HG03442 (cell line): ENCODE data around the gene MMP2.

Source experiments
- ATAC-seq: cut with Tn5 transposase; IDR thresholded peaks from one replicate; pipeline ENCODE4 v1.9.1; 2021; ENCODE audit warnings: mild to moderate bottlenecking, moderate library complexity; ENCODE audit not compliant: unreplicated experiment

Gene MMP2

DNA sequence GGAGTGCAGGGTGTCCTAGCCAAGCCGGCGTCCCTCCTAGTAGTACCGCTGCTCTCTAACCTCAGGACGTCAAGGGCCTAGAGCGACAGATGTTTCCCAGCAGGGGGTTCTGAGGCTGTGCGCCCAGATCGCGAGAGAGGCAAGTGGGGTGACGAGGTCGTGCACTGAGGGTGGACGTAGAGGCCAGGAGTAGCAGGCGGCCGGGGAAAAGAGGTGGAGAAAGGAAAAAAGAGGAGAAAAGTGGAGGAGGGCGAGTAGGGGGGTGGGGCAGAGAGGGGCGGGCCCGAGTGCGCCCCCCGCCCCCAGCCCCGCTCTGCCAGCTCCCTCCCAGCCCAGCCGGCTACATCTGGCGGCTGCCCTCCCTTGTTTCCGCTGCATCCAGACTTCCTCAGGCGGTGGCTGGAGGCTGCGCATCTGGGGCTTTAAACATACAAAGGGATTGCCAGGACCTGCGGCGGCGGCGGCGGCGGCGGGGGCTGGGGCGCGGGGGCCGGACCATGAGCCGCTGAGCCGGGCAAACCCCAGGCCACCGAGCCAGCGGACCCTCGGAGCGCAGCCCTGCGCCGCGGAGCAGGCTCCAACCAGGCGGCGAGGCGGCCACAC, at the start of gene MMP2:
MMP2 (plus strand) TSS at position 372 of the 603 bp plus-strand sequence. CDS start 282 bp downstream, outside the sequence.
- no peak for ATAC-seq

DNA sequence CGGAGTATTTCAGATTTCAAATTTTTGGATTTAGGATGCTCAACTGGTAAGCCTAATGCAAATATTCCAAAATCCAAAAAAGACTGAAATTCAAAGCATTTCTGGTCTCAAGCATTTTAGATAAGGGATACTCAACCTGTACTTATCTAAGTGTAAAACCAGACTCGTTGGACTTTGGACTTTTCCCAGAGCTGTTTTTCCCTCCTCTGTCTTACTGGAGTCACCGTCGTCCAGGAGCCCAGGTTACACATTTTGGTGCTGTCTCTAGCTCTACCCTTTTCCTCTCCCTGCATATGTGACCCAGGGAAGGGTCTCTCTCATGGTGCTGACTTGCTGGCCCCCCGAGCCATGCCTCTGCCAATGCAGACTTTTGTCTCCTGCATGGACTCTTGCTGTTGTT, 46.0 kb upstream of the MMP2 start:
- no peak for ATAC-seq

DNA sequence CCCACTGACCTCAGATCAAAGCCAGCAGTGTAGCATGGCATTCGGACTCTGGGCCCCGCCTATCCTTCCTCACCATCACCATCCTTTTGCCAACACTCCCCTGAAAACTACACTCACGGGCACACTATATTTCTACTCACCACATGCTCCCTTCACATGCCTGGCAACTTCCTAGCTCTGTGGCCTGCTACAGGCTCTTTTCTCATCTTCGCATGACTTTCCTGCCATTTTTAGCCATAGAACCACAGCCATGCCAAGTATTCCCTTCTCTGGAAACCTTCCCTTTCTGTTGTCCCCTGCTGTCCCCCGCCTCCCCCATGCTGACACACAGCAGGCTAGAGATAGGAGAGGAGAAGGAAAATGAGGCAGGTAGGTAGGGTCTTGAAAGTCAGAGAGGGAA, 45.5 kb upstream of the MMP2 start:
- no peak for ATAC-seq

DNA sequence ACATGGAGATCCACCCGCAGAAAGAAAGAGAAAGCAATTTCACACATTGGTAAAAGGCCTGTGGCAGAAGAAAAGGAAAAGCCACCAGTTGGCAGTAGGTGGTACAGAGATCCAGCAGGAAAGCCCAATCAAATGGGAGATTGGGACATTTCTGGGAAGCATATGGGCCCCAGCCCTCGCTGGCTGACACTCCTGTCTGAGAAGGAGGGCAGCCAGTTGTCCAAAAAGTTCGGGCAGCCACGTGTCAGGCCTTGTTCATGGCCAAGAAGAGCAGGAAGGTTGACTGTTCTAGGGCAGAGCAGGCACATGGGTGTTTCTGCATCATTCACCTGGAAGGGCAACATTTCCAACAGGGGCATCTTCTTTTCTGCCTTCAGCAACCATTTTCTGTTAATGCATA, 45.0 kb upstream of the MMP2 start:
- ATAC-seq = no peak

DNA sequence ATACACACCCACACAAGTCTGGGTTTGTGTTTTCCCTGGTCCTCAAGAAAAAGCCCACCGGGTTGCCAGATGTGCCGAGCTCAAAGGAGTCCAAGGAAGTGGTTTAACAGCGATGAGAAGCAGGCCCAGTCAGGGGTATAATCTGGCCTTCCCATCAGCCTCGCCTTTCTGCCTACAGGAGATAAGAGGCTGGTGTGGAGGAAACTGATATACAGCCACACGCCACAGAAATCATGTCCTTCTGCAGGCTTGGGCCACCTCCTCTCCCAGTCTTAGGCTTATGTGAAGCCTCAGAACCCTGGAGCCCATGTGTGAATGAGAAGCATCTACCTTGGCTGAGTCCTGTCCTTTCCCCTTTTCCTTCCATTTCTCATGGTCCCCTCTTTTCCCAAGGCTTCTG, 43.6 kb upstream of the MMP2 start:
- ATAC-seq = no peak

DNA sequence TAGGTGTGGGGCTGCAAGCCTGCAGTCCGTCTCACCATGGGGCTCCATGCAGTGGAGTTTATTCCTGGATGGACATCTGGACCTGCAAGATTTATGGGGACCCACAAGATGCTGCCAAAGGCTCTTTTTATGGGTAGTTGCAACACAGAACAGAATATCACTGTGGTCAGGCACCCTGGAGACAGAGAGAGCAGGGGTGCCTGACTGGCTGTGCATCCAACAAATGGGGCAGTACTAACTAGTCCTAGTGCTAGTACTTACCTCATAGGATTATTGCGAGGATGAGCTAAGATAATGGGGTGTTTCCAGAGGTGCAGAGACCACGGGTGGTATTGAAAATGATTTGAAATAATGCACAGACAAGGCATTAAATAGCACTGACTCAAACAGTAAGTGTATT, 42.4 kb upstream of the MMP2 start:
- no peak for ATAC-seq

DNA sequence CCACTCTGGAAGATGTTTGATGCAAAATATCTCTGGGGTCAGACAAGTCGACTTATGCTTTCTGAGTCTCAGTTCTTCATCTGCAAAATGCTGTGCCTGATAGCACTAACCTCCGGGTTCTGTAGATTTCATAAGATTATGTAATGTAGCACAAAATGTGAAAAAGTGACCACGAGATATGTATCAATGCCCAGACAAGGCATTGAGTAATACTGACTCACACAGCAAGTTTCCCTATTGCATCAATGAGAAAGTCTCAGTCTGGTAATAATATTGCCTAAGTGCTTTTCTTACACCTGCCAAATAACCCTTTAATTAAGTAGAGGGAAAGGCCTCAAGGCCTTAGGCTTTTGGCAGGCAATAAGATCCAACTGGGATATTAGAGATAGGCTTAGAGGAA, 41.4 kb upstream of the MMP2 start:
- ATAC-seq = no peak

DNA sequence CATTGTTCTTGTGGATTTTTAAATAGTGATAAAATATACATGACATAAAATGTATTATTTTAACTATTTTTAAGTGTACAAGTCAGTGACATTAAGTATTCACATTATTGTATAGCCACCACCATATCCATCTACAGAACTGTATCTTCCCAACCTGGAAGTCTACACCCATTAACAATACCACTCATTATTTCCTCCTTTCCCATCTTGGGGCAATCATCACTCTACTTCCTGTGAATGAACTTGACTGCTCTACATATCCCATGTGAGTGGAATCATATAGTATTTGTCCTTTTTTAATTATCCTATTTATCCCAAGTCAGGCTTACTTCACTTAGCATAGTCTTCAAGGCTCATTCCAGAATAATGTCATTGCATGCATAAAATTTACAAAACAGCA, 40.7 kb upstream of the MMP2 start:
- ATAC-seq = no peak

DNA sequence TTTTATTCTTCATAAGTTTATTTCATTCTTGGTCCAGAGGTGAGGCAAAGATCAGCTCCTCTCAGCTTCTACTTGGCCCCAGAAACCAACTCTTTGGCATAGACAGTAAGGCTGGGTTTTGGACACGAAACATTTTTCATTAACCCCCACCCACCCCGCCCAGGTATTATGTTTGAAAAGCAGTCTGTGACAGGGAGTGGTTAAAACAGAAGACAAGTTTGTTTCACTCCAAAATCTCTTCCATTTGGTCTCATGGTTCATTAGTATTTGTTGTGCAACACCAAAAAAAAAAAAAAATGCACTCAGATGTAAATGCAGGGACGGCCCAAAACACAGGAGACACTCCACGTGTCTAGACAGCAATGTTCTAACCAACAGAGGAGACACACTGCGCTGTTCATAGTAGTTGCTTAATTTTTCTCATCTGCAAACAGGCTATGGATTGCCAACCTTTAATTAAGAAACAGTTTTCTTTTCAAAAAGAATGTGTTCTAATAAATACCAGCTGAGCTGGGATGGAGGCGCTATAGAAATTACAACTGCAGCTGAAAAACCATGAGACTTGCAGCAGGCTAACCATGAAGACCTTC, 39.8 kb upstream of the MMP2 start:
- ATAC-seq = no peak

DNA sequence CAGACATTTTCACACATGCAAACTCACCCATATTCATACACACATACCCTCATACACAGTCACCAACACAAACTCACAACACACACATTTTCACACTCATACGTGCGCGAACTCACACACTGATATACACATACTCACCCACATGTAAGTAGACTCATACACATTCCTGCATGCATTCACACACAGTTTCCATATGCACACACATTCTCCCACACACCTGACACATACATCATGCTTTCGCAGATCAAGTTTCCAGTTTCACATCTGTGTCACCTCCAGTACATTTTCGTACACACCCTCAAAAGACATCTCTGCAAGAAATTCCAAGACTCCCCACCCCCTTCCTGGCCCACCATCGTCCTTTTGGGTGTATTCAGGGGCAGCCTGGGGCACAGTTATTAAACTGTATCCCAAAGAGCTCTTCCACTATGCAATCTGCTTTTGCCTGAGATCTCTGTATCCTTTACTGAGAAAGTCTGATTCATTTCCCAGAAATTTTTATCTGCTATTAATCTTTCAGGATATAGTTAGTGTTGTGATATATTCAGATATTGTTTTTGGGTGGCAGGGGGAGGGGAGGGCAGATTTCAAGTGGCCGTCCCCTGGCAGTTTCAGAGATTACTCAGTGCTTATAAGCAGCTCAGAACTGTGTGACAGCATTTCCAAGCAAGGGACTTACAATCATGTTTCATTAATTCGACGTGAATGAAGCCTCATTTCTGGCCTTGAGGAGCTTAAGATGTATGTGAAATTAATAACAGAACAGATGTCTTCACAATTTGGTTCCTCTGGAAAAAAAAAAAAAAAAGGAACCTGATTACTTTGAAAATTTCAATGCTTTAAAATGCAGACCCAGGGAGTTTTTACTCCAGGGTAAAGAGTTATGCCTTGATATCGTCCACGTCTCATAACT, 35.3 kb upstream of the MMP2 start:
- no peak for ATAC-seq

DNA sequence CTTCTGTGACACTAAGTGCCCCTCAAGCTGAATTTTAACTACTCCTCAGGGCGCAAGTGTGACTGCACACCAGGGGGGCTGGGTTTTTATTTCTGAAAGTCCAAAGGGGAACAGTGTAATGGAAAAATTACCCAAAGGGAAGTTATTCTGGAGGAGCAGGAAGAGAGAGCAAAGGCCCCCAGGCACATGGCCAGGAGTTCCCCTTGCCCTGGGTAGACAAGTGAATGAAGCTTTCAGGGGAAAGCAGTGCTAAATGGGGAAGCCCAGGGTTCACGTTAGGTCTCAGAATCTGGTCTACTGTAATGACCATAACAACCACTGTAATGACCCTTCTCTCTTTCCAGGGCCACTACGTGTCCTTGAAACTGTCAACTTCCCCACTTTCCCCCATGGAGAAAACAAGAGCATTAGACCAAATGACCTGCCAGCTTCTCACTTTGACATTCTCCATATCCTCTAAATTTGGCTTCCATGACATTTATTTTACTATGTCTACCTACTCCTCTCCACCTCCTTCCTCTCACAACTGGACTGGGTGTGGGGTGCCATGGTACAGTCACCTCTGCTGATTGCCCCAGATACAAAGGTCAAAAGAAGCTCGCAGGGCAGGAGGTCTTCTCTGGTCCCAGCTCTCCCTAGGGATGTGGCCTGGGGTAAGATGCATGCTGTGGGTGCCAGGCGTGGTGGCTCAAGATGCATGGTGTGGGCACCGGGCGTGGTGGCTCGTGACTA, 34.1 kb upstream of the MMP2 start:
- peak; percentile 55 for ATAC-seq

DNA sequence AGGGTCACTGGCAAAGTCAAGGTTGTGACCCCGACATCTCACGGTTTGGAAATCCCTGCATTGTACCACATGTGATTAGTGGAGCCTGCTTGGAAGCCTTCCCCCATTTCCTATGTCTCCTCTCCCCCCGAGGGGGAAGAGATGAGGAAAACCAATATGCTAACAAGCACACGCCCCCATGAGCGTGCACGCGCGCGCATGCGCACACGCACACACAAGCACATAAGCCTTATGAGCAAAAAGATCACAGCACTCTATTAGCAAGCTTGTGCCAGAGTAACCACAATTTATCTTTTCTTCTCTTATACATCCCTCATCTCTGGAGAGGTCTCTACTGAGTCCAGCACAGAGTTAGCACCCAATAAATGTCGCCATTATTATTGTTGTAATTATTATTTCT, 31.8 kb upstream of the MMP2 start:
- ATAC-seq = no peak

DNA sequence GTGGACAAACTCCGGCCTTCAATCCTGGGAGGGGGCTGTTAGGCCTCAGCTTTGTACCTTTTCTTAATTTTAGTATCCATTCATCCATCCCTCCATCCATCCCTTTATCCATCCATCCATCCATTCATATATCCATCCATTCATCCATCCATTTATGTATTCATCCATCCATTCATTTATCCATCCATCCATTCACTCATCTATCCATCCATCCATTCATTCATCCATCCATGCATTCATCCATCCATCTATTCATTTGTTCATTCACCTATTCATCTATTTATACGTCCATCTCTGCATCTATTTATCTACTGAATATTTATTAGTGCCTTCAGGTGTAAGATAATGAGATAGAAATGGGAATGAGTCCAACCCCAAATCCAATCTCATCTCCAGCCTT, 26.0 kb upstream of the MMP2 start:
- no peak for ATAC-seq

DNA sequence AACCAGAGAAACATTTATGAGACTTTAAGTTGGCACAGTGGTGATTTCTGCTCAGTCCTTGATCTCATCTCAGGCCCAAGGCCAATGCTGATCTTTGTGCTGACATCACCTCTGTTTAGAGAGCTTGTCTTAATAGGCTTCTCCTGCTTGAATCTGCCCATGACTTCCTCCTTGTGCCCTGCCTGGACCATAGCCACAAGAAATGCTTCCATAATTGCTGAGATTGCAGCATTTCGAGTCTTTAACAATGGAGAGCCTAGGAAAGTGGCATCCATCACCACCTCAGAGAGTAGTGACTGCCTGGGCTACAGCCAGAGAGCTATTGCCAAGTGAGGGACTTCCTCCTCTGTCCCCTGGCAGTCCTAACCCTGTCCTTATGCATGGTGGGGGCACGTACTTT, 25.1 kb upstream of the MMP2 start:
- ATAC-seq = no peak

DNA sequence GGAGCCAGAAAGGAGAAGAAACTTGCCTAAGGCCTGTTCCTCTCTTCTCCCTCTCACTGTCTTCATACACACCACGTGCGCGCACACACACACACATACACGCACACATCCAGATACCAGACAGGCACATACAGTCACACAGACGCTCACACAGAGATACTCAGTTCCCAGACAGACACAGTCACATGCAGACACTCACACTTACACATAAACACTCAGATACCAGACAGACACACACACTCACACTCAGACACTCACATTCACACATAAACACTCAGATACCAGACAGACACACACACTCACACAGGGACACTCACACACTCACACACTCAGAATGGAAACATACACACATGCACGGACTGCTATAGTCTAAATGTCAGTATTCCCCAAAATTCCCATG, 24.1 kb upstream of the MMP2 start:
- no peak for ATAC-seq

DNA sequence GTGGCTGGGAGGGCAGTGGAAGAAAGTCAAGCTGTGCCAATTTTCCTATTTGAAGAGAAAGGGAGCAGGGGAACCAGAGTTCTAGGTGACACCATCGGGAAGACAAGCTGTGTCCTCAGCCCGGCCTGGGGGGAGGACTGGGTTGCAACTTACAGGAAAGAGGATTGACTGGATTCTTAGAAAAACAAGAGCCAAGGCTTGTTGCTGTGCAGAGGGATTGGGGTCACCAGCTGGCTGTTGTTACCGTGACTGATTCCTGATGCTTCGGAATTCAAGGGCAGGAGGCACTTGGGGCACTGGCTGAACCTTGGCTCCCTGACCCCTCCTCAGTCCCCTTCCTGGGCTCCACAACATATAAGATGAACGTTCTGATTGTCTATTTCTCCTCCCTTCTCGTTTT, 16.8 kb upstream of the MMP2 start:
- no peak for ATAC-seq

DNA sequence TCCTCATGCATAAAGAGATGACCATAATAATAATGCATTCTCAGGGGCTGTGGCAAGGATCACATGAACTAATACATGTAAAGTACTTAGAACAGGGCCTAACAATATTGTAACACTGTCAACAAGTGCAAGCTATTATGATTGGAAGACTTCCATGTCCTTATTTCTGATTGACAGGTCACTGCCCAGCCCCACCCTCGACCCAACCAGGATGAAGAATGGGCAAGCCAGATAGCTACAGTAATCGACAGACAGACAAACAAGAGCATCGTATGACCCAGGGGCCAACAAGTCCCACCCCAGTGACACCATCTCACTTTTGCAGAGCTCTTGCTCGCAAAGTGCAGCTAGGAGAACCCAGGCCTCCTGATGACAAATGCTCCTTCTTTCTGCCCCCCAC, 14.6 kb upstream of the MMP2 start:
- no peak for ATAC-seq

DNA sequence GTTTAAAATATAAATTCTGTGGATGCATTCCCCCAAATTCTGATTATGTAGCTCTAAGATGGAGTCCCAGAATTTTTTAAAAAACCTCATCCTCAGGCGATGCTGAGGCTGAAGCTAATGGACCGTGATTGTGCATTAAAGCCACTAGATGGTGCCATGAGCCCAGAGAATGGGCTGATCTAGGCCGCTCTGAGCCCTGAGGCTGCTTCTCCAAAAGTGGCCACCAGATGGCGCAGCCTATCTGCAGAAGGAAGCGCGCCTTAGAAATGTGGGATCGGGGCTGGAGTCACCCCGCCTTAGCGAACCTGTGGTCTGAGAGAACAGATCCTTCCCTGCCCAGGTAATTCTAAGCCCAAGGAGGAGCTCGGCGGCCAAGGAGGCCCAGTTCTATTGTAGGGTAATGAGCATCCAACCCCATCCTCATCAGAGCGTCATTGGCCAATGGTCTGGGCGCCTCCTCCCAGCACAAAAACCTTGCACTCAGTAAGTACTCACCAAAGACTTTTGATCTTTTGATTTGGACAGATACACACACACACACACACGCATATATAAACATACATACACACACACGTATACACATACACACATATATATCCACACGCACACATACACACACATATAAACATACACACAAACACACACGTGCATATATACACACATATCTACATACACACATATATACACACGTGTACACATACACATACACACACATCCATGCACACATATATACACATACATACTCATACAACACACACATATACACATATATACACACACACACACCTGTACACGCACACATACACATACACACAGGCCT, 13.7 kb upstream of the MMP2 start:
- ATAC-seq = peak; percentile 93

DNA sequence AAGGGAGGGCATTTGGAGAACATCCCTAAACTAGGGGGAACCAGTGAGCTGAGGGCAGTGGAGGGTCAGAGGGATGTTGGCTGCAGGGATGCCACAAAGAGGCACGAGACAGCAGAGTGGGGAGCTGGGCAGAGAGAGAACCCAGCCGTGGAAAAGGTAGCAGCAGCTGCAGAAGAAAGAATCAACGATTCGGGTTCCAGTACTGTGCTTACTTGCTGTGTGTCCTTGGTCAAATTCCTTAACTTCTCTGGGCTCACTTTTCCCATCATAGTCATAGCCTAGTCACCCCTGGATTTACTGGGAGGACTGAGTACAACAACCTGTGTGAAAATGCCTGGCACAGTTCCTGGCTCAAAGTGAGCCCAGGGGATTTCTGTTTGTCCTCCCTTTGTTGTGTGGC, 12.8 kb upstream of the MMP2 start:
- ATAC-seq = no peak

DNA sequence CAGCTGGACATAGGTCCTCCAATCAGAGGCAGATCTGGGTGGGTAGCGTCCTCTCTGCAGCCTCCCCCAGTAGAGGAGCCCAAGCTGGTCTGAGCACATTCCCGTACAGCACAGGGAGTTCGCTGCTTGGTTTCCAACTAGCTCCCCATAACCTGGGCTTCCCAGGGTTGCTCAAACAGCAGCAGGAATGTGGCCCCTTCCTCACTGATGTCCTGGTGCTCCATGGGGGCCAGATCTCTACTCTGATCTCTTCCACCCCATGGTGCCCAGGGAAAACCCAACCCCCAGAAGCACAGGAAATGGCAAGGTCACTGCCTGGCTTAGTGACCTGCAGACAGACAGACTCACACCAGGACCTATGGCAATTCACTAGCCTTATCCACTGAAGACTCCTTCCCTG, 11.1 kb upstream of the MMP2 start:
- no peak for ATAC-seq
